ENCODE data around the gene ZIC1. TPM values are rescaled to one million over a fixed set of nuclear protein-coding genes. Genes with fewer than 3 reads are reported as not detected.

Gene ZIC1
- total and polyA plus RNA-seq, 2 experiments from 2014 or later = 15.5 to 18.2 TPM

- no peak overlapping the region for H3K9ac ChIP-seq
- H3K4me1 ChIP-seq (ENCODE audit: insufficient read depth) = no peaks in the 10 kb centered on the region
- no peak overlapping the region for H3K27ac ChIP-seq
- no peaks in the 10 kb centered on the region for H3F3A ChIP-seq (ENCODE audit: insufficient read depth)
- no peaks in the 10 kb centered on the region for H3K9me2 ChIP-seq (ENCODE audit: insufficient read depth)
- H3K36me3 ChIP-seq (ENCODE audit: low read depth) = no peaks in the 10 kb centered on the region
- TF ChIP-seq EZH2phosphoT487 (IDR thresholded peaks at IDR 0.05; ENCODE audit: insufficient read depth, low read depth) = no peak
- no peak for TF ChIP-seq EZH2 (IDR thresholded peaks at IDR 0.05; ENCODE audit: insufficient read depth, poor library complexity, severe bottlenecking)
- no peaks in the 10 kb centered on the region for H4K20me1 ChIP-seq (ENCODE audit: insufficient read depth)
- 85 to 87% methylated on average over 23 of the region's 23 CpGs for WGBS, 2 experiments (ENCODE audit: low coverage in 1 of 2, low lambda C conversion rate in 2 of 2, missing lambda C conversion rate in 2 of 2)
- in situ Hi-C loops (cut with MboI) = no loop called here
- H3K9me3 ChIP-seq (ENCODE audit: low read depth) = no peaks in the 10 kb centered on the region
- H3K4me3 ChIP-seq = no peak overlapping the region
- no peaks in the 10 kb centered on the region for H3K79me2 ChIP-seq (ENCODE audit: insufficient read depth)
- H2AFZ ChIP-seq = no peak overlapping the region
- H3K4me2 ChIP-seq (ENCODE audit: unreplicated experiment) = no peak overlapping the region
- no peak for DNase-seq
- H3K27me3 ChIP-seq (replicated peaks; ENCODE audit: insufficient read depth) = no peaks in the 10 kb centered on the region
Observed at GRCh38 chr3:147385059-147386012, 23.8 kb upstream of the ZIC1 start.

GRCh38 chr3:147387291-147387884 lies 21.8 kb upstream of the ZIC1 start:
- Histone ChIP-seq H3K4me1 (ENCODE audit: insufficient read depth) (no peaks in the 10 kb centered on the region), H3K9ac (no peak overlapping the region), H3K79me2 (ENCODE audit: insufficient read depth) (no peaks in the 10 kb centered on the region), H3K4me2 (ENCODE audit: unreplicated experiment) (no peak overlapping the region), H4K20me1 (ENCODE audit: insufficient read depth) (no peaks in the 10 kb centered on the region), H3K9me3 (ENCODE audit: low read depth) (no peaks in the 10 kb centered on the region), H3K4me3 (no peak overlapping the region), H3K27ac (no peak overlapping the region), H3F3A (ENCODE audit: insufficient read depth) (no peaks in the 10 kb centered on the region), H2AFZ (no peak overlapping the region), H3K36me3 (ENCODE audit: low read depth) (no peaks in the 10 kb centered on the region), H3K9me2 (ENCODE audit: insufficient read depth) (no peaks in the 10 kb centered on the region), H3K27me3 (replicated peaks; ENCODE audit: insufficient read depth) (no peaks in the 10 kb centered on the region)
- in situ Hi-C loops (cut with MboI) = no loop called here
- no peak for DNase-seq
- WGBS, 2 experiments (ENCODE audit: low coverage in 1 of 2, low lambda C conversion rate in 2 of 2, missing lambda C conversion rate in 2 of 2) = 94% methylated on average over 10 of the region's 10 CpGs
- no peak for TF ChIP-seq EZH2 (IDR thresholded peaks at IDR 0.05; ENCODE audit: insufficient read depth, poor library complexity, severe bottlenecking)
- no peak for TF ChIP-seq EZH2phosphoT487 (IDR thresholded peaks at IDR 0.05; ENCODE audit: insufficient read depth, low read depth)

- Histone ChIP-seq H3K9ac (no peak overlapping the region), H3K27ac (no peak overlapping the region), H3K79me2 (ENCODE audit: insufficient read depth) (no peaks in the 10 kb centered on the region), H3K4me2 (ENCODE audit: unreplicated experiment) (no peak overlapping the region), H3K27me3 (replicated peaks; ENCODE audit: insufficient read depth) (no peaks in the 10 kb centered on the region), H3K36me3 (ENCODE audit: low read depth) (no peaks in the 10 kb centered on the region), H3K4me3 (no peak overlapping the region), H3K9me2 (ENCODE audit: insufficient read depth) (no peaks in the 10 kb centered on the region), H3F3A (ENCODE audit: insufficient read depth) (no peaks in the 10 kb centered on the region), H3K9me3 (ENCODE audit: low read depth) (no peaks in the 10 kb centered on the region), H4K20me1 (ENCODE audit: insufficient read depth) (no peaks in the 10 kb centered on the region), H3K4me1 (ENCODE audit: insufficient read depth) (no peaks in the 10 kb centered on the region), H2AFZ (no peak overlapping the region)
- TF ChIP-seq EZH2 (IDR thresholded peaks at IDR 0.05; ENCODE audit: insufficient read depth, poor library complexity, severe bottlenecking) (no peak), EZH2phosphoT487 (IDR thresholded peaks at IDR 0.05; ENCODE audit: insufficient read depth, low read depth) (no peak)
- in situ Hi-C loops (cut with MboI) = no loop called here
- 86 to 87% methylated on average over 35 to 36 of the region's 36 CpGs for WGBS, 2 experiments (ENCODE audit: low coverage in 1 of 2, low lambda C conversion rate in 2 of 2, missing lambda C conversion rate in 2 of 2)
- DNase-seq = no peak
Observed at GRCh38 chr3:147387885-147388699, 21.1 kb upstream of the ZIC1 start.
